Breast epithelium (tissue), 4 donors: ENCODE data around the gene C10orf95. TPM values are rescaled to one million over a fixed set of nuclear protein-coding genes. Genes with fewer than 3 reads are reported as not detected.

ENCODE experiments used
- DNase-seq, 2 donors: peaks; one replicate each; pipeline ENCODE4 v3.0.0-alpha.2; 2019; ENCODE audit warnings: low spot score in 2 of 2
- H3K27ac ChIP-seq, 2 donors: fragments of 200-600 bp; sonication (generic) in 1 of 2; one replicate each; pipeline ENCODE4 v1.5.1; 2016 to 2019; ENCODE audit warnings: mild to moderate bottlenecking in 1 of 2
- H3K27me3 ChIP-seq, 2 donors: fragments of 200-600 bp; sonication (generic) in 1 of 2; one replicate each; pipeline versions ENCODE4 v1.5.1 to v1.6.0; 2017 to 2019; ENCODE audit warnings: control low read depth in 1 of 2, mild to moderate bottlenecking in 1 of 2
- H3K36me3 ChIP-seq: fragments of 200-600 bp; one replicate; pipeline ENCODE4 v1.5.1; 2019
- H3K4me1 ChIP-seq, 2 donors: fragments of 200-600 bp; sonication (generic); one replicate each; pipeline ENCODE4 v1.5.1; 2016 to 2019; ENCODE audit warnings: control low read depth in 1 of 2
- H3K4me3 ChIP-seq, 3 donors: fragments of 200-600 bp; sonication (generic); 1 replicate in 2 of 3; 2 replicates in 1 of 3; pipeline ENCODE4 v1.5.1; 2016 to 2019; ENCODE audit warnings: mild to moderate bottlenecking in 3 of 3, moderate library complexity in 2 of 3
- H3K9me3 ChIP-seq, 2 donors: fragments of 200-600 bp; sonication (generic) in 1 of 2; one replicate each; pipeline ENCODE4 v1.5.1; 2016 to 2019; ENCODE audit warnings: control low read depth in 1 of 2
- CTCF ChIP-seq, 3 donors: fragments of 450-650 bp; IDR thresholded peaks; one replicate each; pipeline ENCODE4 v1.5.1; 2016 to 2017; ENCODE audit warnings: antibody characterized with exemption in 3 of 3, mild to moderate bottlenecking in 3 of 3, moderate library complexity in 3 of 3
- POLR2A ChIP-seq: fragments of 450-650 bp; IDR thresholded peaks from one replicate; pipeline ENCODE4 v1.6.1; 2016; ENCODE audit warnings: antibody characterized with exemption, mild to moderate bottlenecking, moderate library complexity
- POLR2AphosphoS5 ChIP-seq, 3 donors: sonication (generic); formaldehyde crosslinking; IDR thresholded peaks; one replicate each; pipeline ENCODE4 v1.6.1; 2017; ENCODE audit warnings: antibody characterized with exemption in 3 of 3
- intact Hi-C: fragments of 100-400 bp; cut with DNase I; formaldehyde crosslinking; loops from one replicate; pipeline ENCODE4 v1.15.1; 2023; ENCODE audit warnings: low total_unique reads
- total RNA-seq, 3 donors: library from RNA; depleted of rRNA; stranded (reverse); fragments of >200 nt; gene quantifications; one replicate each; pipeline ENCODE4 v1.1.0, GENCODE V29; 2016

The C10orf95 gene
- total RNA-seq, 3 donors from 2014 or later, result 0.33 to 0.59 TPM; not detected in 1

- Histone ChIP-seq H3K27ac (no peak overlapping the region), H3K36me3 (no peaks in the 10 kb centered on the region), H3K4me3 (no peak overlapping the region), H3K4me1 (no peaks in the 10 kb centered on the region), H3K9me3 (no peaks in the 10 kb centered on the region), H3K27me3 (no peaks in the 10 kb centered on the region)
- TF ChIP-seq POLR2A, result no peak
- TF ChIP-seq POLR2AphosphoS5 (IDR thresholded peaks at IDR 0.05), result no peak
- no peak for TF ChIP-seq CTCF (IDR thresholded peaks at IDR 0.05)
- DNase-seq, result no peak
- intact Hi-C loops, result no loop called here
Observed at GRCh38 chr10:102467318-102467717, 16.0 kb upstream of the C10orf95 start.

GRCh38 chr10:102465466-102465865 lies 14.1 kb upstream of the C10orf95 start:
- no peaks in the 10 kb centered on the region for H3K36me3 ChIP-seq
- TF ChIP-seq POLR2A (no peak), CTCF (IDR thresholded peaks at IDR 0.05) (no peak), POLR2AphosphoS5 (IDR thresholded peaks at IDR 0.05) (no peak)
- intact Hi-C loops, result no loop called here

DNA sequence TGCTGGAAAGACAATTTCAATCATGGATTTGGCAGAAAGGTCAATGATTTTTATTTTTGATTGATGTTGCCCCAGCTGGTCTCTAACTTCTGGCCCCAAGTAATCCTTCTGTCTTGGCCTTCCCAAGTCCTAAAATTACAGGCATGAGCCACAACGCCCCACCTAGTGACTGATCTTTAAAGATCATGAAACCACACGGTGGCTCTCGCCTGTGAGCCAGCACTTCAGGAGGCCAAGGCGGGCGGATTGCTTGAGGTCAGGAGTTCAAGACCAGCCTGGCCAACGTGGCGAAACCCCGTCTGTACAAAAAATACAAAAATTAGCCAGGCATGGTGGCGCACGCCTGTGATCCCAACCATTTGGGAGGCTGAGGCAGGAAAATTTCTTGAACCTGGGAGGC lies 12.6 kb upstream of the C10orf95 start:
- Histone ChIP-seq H3K4me1 (no peaks in the 10 kb centered on the region), H3K27me3 (no peaks in the 10 kb centered on the region), H3K36me3 (no peaks in the 10 kb centered on the region), H3K27ac (no peak overlapping the region), H3K4me3 (no peak overlapping the region), H3K9me3 (no peaks in the 10 kb centered on the region)
- TF ChIP-seq CTCF (IDR thresholded peaks at IDR 0.05), result no peak
- TF ChIP-seq POLR2AphosphoS5 (IDR thresholded peaks at IDR 0.05), result no peak
- TF ChIP-seq POLR2A, result no peak
- intact Hi-C loops, result no loop called here
- DNase-seq, result no peak

More at GRCh38 chr10:102465466-102465865, 14.1 kb upstream of the C10orf95 start:
- Histone ChIP-seq H3K4me1 (no peaks in the 10 kb centered on the region), H3K4me3 (no peak overlapping the region), H3K27ac (no peak overlapping the region), H3K9me3 (no peaks in the 10 kb centered on the region), H3K27me3 (no peaks in the 10 kb centered on the region)
- no peak for DNase-seq

DNA sequence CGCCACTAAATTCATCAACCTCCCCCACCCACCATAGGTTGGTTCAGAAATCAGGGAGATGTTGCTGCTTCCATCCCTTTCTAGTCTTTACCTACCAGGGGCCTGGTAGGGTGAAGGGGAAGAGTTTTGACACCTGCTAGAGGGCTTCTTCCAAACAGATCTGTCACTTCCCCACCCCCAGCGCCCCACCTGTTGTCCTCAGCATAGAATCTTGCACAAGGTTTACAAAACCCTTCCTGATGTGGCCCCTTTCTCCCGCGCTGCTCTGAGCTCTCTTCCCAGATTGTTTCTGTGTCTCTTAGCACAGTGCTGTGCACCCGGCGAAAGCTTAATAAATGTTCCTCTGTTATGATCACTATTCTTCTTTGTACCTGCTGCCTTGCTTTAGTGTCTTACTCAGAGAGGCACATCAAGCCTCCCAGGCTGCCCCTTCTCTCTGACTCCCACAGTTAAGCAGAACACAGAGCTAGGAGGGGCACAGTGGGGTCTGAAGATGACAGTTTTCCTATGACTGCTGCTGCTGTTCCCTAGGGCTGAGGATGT lies 11.2 kb upstream of the C10orf95 start:
- Histone ChIP-seq H3K9me3 (no peaks in the 10 kb centered on the region), H3K4me3 (no peak overlapping the region), H3K36me3 (no peaks in the 10 kb centered on the region), H3K27ac (no peak overlapping the region), H3K27me3 (no peaks in the 10 kb centered on the region), H3K4me1 (no peaks in the 10 kb centered on the region)
- intact Hi-C loops, result no loop called here
- no peak for DNase-seq
- TF ChIP-seq CTCF (IDR thresholded peaks at IDR 0.05), result no peak
- no peak for TF ChIP-seq POLR2A
- TF ChIP-seq POLR2AphosphoS5 (IDR thresholded peaks at IDR 0.05), result no peak

DNA sequence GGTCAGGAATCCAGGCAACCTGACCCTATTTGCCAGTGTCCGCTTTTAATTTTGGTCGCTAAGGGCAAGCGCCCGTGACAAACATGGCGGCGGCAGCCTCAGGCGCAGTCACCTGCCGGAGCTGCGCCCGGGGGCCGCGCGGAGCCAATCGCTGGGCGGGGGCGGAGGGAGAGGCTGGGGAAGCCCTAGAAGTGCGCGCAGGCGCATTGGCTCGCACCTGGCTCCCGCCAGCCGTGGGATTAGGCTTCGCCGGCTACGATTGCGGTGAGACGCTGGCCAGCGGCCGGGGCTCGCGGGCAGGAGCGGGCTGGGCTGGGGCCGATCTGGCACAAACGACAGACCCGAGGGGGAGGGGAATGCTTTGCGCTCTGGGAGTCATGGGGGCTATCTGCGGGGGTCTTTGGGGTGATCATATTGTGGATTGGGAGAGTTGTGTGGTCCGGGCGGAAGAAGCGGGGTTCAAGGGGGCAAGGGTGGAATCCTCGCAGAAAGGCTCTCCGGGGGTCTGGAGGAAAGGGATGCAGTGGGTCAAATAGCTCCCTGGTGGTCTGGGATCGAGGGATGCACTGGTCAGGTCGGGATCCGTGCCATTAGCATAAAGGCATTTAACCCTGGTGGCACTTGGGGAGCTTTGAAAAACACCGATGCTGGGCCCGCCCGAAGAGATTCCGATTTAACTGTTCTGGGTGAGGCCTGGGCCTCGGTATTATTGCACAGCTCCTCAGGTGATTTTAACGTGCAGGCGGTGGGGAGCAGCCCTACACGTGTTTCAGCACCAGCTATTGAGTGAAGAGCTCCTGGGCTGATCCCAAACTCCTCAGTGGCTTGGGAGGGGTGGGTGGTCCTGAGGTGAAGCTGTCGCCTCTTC lies 10.1 kb upstream of the C10orf95 start:
- intact Hi-C loops, result no loop called here
- DNase-seq, result peak; percentile 90 to 94
- peak overlapping the region in 1 of 2 donors; percentile 5 for H3K27ac ChIP-seq
- no peaks in the 10 kb centered on the region for H3K36me3 ChIP-seq
- peak overlapping the region; percentile 55 to 82 (median 59) for H3K4me3 ChIP-seq
- H3K27me3 ChIP-seq, result no peaks in the 10 kb centered on the region
- no peaks in the 10 kb centered on the region for H3K4me1 ChIP-seq
- H3K9me3 ChIP-seq, result no peaks in the 10 kb centered on the region
- peak in 2 of 3 donors; percentile 40 to 52 for TF ChIP-seq POLR2AphosphoS5 (IDR thresholded peaks at IDR 0.05)
- no peak for TF ChIP-seq POLR2A
